Sigmoid colon (tissue), 7 donors: Measurements from ENCODE around the gene EIF3L. TPM values are rescaled to one million over a fixed set of nuclear protein-coding genes. Genes with fewer than 3 reads are reported as not detected.
A peak's percentile ranks its signal among the peaks of the same experiment; 100 is the strongest.

ENCODE experiments used
- DNase-seq: peaks from one replicate; pipeline ENCODE4 v3.0.0-alpha.2; 2019
- H3K27ac ChIP-seq, 4 donors: fragments of 200-600 bp; sonication (generic); one replicate each; pipeline ENCODE4 v1.5.1; 2016 to 2019; ENCODE audit warnings: mild to moderate bottlenecking in 1 of 4
- H3K27me3 ChIP-seq, 3 donors: fragments of 200-600 bp; sonication (generic); one replicate each; pipeline ENCODE4 v1.5.1; 2019; ENCODE audit warnings: mild to moderate bottlenecking in 1 of 3
- H3K36me3 ChIP-seq, 4 donors: fragments of 200-600 bp; sonication (generic); one replicate each; pipeline ENCODE4 v1.5.1; 2016 to 2019
- H3K4me1 ChIP-seq, 4 donors: fragments of 200-600 bp; sonication (generic); one replicate each; pipeline ENCODE4 v1.5.1; 2017 to 2019
- H3K4me3 ChIP-seq, 4 donors: fragments of 200-600 bp; sonication (generic); one replicate each; pipeline ENCODE4 v1.5.1; 2017 to 2019; ENCODE audit warnings: mild to moderate bottlenecking in 2 of 4, moderate library complexity in 1 of 4
- H3K9me3 ChIP-seq, 4 donors: fragments of 200-600 bp in 3 of 4; sonication (generic) in 3 of 4; one replicate each; pipeline versions ENCODE4 v1.5.1 to v1.6.1; 2013 to 2019
- CTCF ChIP-seq, 4 experiments: fragments of 450-650 bp in 3 of 4; fragments of 200-600 bp in 1 of 4; IDR thresholded peaks; one replicate each; pipeline ENCODE4 v1.5.1; 2016 to 2019; ENCODE audit warnings: antibody characterized with exemption in 4 of 4, mild to moderate bottlenecking in 3 of 4, moderate library complexity in 2 of 4
- EP300 ChIP-seq, 4 donors: sonication (generic); formaldehyde crosslinking; IDR thresholded peaks; one replicate each; pipeline ENCODE4 v1.6.1; 2017; ENCODE audit warnings: antibody characterized with exemption in 4 of 4
- POLR2A ChIP-seq, 2 donors: fragments of 450-650 bp; IDR thresholded peaks; one replicate each; pipeline ENCODE4 v1.6.1; 2016; ENCODE audit warnings: antibody characterized with exemption in 2 of 2, mild to moderate bottlenecking in 2 of 2, moderate library complexity in 2 of 2
- POLR2AphosphoS5 ChIP-seq, 4 donors: sonication (generic); formaldehyde crosslinking; IDR thresholded peaks; one replicate each; pipeline ENCODE4 v1.6.1; 2017; ENCODE audit warnings: antibody characterized with exemption in 4 of 4
- WGBS, 2 donors: extraction: QIAGEN DNeasy Blood & Tissue Kit; methylation state at CpG; one replicate each; pipeline ENCODE4 v1.1.7; 2013; 5-methylcytosine and 5-hydroxymethylcytosine counted together
- intact Hi-C: fragments of 100-400 bp; cut with DNase I; formaldehyde crosslinking; loops from one replicate; pipeline ENCODE4 v1.15.1; 2023
- polyA plus RNA-seq, 3 donors: library from polyadenylated mRNA; stranded (reverse); fragments of 200-250 nt; gene quantifications; one replicate each; pipeline ENCODE4 v1.2.3, GENCODE V29; 2013
- total RNA-seq, 4 donors: library from RNA; depleted of rRNA; stranded (reverse); fragments of >200 nt; gene quantifications; one replicate each; pipeline ENCODE4 v1.1.0, GENCODE V29; 2016
- donor health status: healthy with polysubstance abuse.
- donor health status: Bipolar disorder and iron deficiency.
- donor health status: healthy.

Gene EIF3L
- total and polyA plus RNA-seq, 7 donors = 198 to 628 (median 366) TPM

GRCh38 chr22:37923927-37924326 lies 74.7 kb downstream of the EIF3L start:
- Histone ChIP-seq H3K27ac (peak overlapping the region in 3 of 4 donors; percentile 58 to 97 (median 84)), H3K36me3 (peaks cover 44 to 99% (median 81%) of the 10 kb centered on the region in 4 donors), H3K9me3 (no peaks in the 10 kb centered on the region), H3K27me3 (no peaks in the 10 kb centered on the region), H3K4me3 (no peak overlapping the region), H3K4me1 (peaks cover 0 to 52% (median 38%) of the 10 kb centered on the region in 4 donors)
- intact Hi-C loops = no loop called here
- DNase-seq = no peak
- 91 to 93% methylated on average over 4 of the region's 4 CpGs for WGBS, 2 donors
- no peak for TF ChIP-seq CTCF (IDR thresholded peaks at IDR 0.05)
- no peak for TF ChIP-seq POLR2AphosphoS5 (IDR thresholded peaks at IDR 0.05)
- TF ChIP-seq EP300 (IDR thresholded peaks at IDR 0.05) = no peak
- TF ChIP-seq POLR2A (IDR thresholded peaks at IDR 0.05) = no peak

GRCh38 chr22:37924386-37925065 lies 75.3 kb downstream of the EIF3L start:
- Histone ChIP-seq H3K4me3 (no peak overlapping the region), H3K9me3 (no peaks in the 10 kb centered on the region), H3K36me3 (peaks cover 46 to 99% (median 82%) of the 10 kb centered on the region in 4 donors), H3K27ac (peak overlapping the region; percentile 25 to 97 (median 71)), H3K4me1 (peaks cover 0 to 57% (median 41%) of the 10 kb centered on the region in 4 donors), H3K27me3 (no peaks in the 10 kb centered on the region)
- TF ChIP-seq POLR2AphosphoS5 (IDR thresholded peaks at IDR 0.05) = no peak
- TF ChIP-seq CTCF (IDR thresholded peaks at IDR 0.05) = no peak
- no peak for TF ChIP-seq EP300 (IDR thresholded peaks at IDR 0.05)
- no peak for TF ChIP-seq POLR2A (IDR thresholded peaks at IDR 0.05)
- intact Hi-C loops = no loop called here
- WGBS, 2 donors = 69 to 90% methylated on average over 18 of the region's 18 CpGs
- no peak for DNase-seq

- no peak for DNase-seq
- Histone ChIP-seq H3K27me3 (no peaks in the 10 kb centered on the region), H3K4me3 (no peak overlapping the region), H3K36me3 (peaks cover 52 to 99% (median 80%) of the 10 kb centered on the region in 4 donors), H3K4me1 (peaks cover 0 to 65% (median 49%) of the 10 kb centered on the region in 4 donors), H3K27ac (peak overlapping the region in 3 of 4 donors; percentile 58 to 97 (median 84)), H3K9me3 (no peaks in the 10 kb centered on the region)
- 72 to 75% methylated on average over 3 of the region's 3 CpGs for WGBS, 2 donors
- intact Hi-C loops = no loop called here
- TF ChIP-seq POLR2A (IDR thresholded peaks at IDR 0.05) (no peak), CTCF (IDR thresholded peaks at IDR 0.05) (no peak), POLR2AphosphoS5 (IDR thresholded peaks at IDR 0.05) (no peak), EP300 (IDR thresholded peaks at IDR 0.05) (no peak)
These were observed 76.1 kb downstream of the EIF3L start for GRCh38 chr22:37925330-37925729.

GRCh38 chr22:37925767-37926166 lies 76.5 kb downstream of the EIF3L start:
- H3K27me3 ChIP-seq = no peaks in the 10 kb centered on the region
- peaks cover 52 to 99% (median 79%) of the 10 kb centered on the region in 4 donors for H3K36me3 ChIP-seq
- H3K27ac ChIP-seq = peak overlapping the region; percentile 20 to 97 (median 71)
- intact Hi-C loops = no loop called here
- H3K9me3 ChIP-seq = no peaks in the 10 kb centered on the region
- WGBS, 2 donors = 91 to 94% methylated on average over 15 of the region's 15 CpGs
- H3K4me3 ChIP-seq = no peak overlapping the region
- H3K4me1 ChIP-seq = peaks cover 0 to 69% (median 53%) of the 10 kb centered on the region in 4 donors
- DNase-seq = no peak
- no peak for TF ChIP-seq POLR2AphosphoS5 (IDR thresholded peaks at IDR 0.05)
- TF ChIP-seq POLR2A (IDR thresholded peaks at IDR 0.05) = no peak
- no peak for TF ChIP-seq EP300 (IDR thresholded peaks at IDR 0.05)
- no peak for TF ChIP-seq CTCF (IDR thresholded peaks at IDR 0.05)
